Lower leg skin (tissue), 4 donors: Measurements from ENCODE around the gene PKD2L1. TPM values are rescaled to one million over a fixed set of nuclear protein-coding genes. Genes with fewer than 3 reads are reported as not detected.
"Not testable (repeated sequence)": the region's sequence is repeated elsewhere in the genome, so short reads cannot be mapped to it uniquely, and the experiment has no call there.

ENCODE experiments used
- DNase-seq, 2 donors: peaks; one replicate each; pipeline ENCODE4 v3.0.0-alpha.2; 2019; ENCODE audit warnings: low spot score in 2 of 2
- H3K4me3 ChIP-seq: fragments of 200-600 bp; sonication (generic); 2 replicates; pipeline ENCODE4 v1.5.1; 2017; ENCODE audit warnings: mild to moderate bottlenecking, low read depth; ENCODE audit not compliant: poor library complexity, severe bottlenecking
- POLR2A ChIP-seq, 2 donors: fragments of 450-650 bp; IDR thresholded peaks; one replicate each; pipeline ENCODE4 v1.6.1; 2016 to 2017; ENCODE audit warnings: antibody characterized with exemption in 2 of 2, mild to moderate bottlenecking in 1 of 2, moderate library complexity in 1 of 2
- WGBS, 2 donors: methylation state at CpG; one replicate each; pipeline ENCODE4 v1.1.5; 2018; 5-methylcytosine and 5-hydroxymethylcytosine counted together
- intact Hi-C: fragments of 100-400 bp; cut with DNase I; formaldehyde crosslinking; loops from one replicate; pipeline ENCODE4 v1.15.0; 2023; ENCODE audit warnings: low total_unique reads
- total RNA-seq, 4 donors: library from RNA; depleted of rRNA; stranded (reverse); fragments of >200 nt; gene quantifications; one replicate each; pipeline ENCODE4 v1.1.0, GENCODE V29; 2016
- TF ChIP-seq, protein P1 (sequence below), 3 donors: fragments of 450-650 bp; IDR thresholded peaks; one replicate each; pipeline ENCODE4 v1.5.1; 2016; ENCODE audit warnings: antibody characterized with exemption in 3 of 3, mild to moderate bottlenecking in 3 of 3, moderate library complexity in 2 of 3

PKD2L1 gene
- not detected for total RNA-seq

DNA sequence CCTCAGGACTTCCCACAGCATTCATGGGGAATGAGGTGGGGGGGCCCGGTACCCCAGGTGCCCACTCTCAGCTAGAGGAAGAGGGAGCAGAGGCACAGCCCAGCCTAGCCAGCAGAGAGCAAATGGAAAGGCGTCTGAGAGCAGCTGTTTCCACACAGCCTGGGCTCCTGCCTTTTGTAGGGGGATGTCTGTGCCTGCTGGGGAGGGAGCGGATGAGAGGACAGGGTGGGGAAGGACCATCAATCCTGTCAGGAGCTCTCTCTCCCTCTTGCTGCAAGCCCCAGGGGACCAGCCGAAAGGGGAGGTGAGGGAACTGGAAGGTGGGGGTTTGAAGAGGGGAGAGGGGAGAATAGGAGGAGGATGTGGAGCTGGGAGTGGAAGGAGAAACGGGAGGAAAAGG lies at the start of gene PKD2L1:
Gene PKD2L1 (minus strand): TSS at position 150 of the 400 bp plus-strand sequence. CDS start 125 bp downstream, at position 25.
- DNase-seq: no peak
- TF ChIP-seq, protein P1, sequence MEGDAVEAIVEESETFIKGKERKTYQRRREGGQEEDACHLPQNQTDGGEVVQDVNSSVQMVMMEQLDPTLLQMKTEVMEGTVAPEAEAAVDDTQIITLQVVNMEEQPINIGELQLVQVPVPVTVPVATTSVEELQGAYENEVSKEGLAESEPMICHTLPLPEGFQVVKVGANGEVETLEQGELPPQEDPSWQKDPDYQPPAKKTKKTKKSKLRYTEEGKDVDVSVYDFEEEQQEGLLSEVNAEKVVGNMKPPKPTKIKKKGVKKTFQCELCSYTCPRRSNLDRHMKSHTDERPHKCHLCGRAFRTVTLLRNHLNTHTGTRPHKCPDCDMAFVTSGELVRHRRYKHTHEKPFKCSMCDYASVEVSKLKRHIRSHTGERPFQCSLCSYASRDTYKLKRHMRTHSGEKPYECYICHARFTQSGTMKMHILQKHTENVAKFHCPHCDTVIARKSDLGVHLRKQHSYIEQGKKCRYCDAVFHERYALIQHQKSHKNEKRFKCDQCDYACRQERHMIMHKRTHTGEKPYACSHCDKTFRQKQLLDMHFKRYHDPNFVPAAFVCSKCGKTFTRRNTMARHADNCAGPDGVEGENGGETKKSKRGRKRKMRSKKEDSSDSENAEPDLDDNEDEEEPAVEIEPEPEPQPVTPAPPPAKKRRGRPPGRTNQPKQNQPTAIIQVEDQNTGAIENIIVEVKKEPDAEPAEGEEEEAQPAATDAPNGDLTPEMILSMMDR (IDR thresholded peaks at IDR 0.05): no peak
- TF ChIP-seq POLR2A (IDR thresholded peaks at IDR 0.05): no peak
- 40 to 54% methylated on average over 5 of the region's 5 CpGs for WGBS, 2 donors
- intact Hi-C loops: loop anchor here (5.0 kb wide), 1 partner anchor 117 kb away; no protein-coding TSS in a partner anchor
- H3K4me3 ChIP-seq: no peak within 1 kb of the TSS

DNA sequence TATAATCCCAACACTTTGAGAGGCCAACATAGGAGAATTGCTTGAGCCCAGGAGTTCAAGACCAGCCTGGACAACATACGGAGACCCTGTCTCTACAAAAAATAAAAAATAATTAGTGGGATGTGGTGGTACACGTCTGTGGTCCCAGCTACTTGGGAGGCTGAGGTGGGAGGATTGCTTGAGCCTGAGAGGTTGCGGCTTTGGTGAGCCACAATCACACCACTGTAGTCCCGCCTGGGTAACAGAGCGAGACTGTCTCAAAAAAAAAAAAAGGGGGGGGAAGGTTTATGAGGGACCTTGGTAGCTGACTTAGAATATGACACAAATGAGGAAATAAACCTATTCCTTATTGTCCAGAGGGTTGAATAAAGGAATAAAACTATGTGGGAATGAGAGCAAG lies 47.8 kb upstream of the PKD2L1 start:
- no peak overlapping the region for H3K4me3 ChIP-seq
- DNase-seq: no peak
- TF ChIP-seq POLR2A (IDR thresholded peaks at IDR 0.05): no peak
- TF ChIP-seq, protein P1 (IDR thresholded peaks at IDR 0.05): no peak
- intact Hi-C loops: no loop called here
- 88 to 92% methylated on average over 5 of the region's 5 CpGs for WGBS, 2 donors

DNA sequence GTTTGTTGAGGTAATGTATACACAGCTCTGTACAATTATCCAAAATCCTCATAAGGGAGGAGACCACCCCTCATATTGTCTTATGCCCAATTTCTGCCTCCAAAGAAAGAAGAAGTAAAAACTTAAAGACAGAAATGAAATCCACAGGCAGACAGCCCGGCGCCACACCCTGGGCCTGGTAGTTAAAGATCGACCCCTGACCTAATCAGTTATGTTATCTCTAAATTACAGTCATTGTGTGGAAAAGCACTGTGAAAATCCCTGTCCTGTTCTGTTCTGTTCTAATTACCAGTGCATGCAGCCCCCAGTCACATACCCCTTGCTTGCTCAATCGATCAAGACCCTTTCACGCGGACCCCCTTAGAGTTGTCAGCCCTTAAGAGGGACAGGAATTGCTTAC lies 46.6 kb upstream of the PKD2L1 start:
- intact Hi-C loops, DNase-seq, H3K4me3 ChIP-seq: not testable (repeated sequence)
- 84 to 90% methylated on average over 6 of the region's 6 CpGs for WGBS, 2 donors

DNA sequence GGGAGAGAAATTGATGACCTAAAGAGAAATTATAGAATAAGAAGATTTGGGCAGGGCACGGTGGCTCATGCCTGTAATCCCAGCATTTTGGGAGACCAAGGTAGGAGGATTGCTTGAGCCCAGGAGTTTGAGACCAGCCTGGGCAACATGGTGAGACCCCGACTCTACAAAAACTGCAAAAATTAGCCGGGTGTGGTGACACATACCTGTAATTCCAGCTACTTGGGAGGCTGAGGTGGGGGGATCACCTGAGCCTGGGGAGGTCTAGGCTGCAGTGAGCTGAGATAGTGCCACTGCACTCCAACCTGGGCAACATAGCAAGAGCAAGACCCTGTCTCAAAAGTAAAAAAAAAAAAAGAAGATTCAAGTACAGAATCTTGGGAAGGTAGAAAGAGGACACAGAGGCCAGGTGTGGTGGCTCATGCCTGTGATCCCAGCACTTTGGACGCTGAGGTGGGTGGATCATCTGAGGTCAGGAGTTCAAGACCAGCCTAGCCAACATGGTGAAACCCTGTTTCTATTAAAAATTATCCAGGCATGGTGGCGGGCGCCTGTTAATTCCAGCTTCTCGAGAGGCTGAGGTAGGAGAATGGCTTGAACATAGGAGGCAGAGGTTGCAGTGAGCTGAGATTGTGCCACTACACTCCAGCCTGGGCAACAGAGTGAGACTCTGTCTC lies 44.8 kb upstream of the PKD2L1 start:
- H3K4me3 ChIP-seq, intact Hi-C loops, DNase-seq: not testable (repeated sequence)
- 79 to 89% methylated on average over 7 of the region's 7 CpGs for WGBS, 2 donors

DNA sequence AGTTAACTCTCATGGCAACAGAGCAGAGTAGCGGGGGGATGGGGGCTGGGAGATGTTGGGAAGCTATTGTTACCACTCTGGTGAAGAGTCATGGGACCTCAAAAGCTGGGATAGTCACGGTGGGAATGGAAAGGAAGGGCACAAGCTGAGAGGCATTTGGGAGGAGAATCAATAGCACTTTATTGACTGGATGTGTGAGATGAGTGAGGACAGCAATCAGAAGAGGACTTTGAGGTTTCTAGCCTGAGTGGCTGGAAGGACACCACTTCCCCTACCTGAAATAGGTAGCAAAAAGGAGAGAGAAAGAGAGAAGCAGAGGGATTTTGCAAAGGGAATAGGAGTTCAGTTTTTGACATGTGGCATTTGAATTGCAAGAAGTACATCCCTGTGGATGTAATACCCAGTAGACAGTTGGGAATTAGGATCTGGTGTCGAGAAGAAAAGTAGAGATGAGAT lies 44.2 kb upstream of the PKD2L1 start:
- no peak for DNase-seq
- WGBS, 2 donors: 12 to 21% methylated on average over 3 of the region's 3 CpGs
- TF ChIP-seq, protein P1 (IDR thresholded peaks at IDR 0.05): no peak
- no peak for TF ChIP-seq POLR2A (IDR thresholded peaks at IDR 0.05)
- peak overlapping the region; percentile 28 for H3K4me3 ChIP-seq
- intact Hi-C loops: no loop called here

DNA sequence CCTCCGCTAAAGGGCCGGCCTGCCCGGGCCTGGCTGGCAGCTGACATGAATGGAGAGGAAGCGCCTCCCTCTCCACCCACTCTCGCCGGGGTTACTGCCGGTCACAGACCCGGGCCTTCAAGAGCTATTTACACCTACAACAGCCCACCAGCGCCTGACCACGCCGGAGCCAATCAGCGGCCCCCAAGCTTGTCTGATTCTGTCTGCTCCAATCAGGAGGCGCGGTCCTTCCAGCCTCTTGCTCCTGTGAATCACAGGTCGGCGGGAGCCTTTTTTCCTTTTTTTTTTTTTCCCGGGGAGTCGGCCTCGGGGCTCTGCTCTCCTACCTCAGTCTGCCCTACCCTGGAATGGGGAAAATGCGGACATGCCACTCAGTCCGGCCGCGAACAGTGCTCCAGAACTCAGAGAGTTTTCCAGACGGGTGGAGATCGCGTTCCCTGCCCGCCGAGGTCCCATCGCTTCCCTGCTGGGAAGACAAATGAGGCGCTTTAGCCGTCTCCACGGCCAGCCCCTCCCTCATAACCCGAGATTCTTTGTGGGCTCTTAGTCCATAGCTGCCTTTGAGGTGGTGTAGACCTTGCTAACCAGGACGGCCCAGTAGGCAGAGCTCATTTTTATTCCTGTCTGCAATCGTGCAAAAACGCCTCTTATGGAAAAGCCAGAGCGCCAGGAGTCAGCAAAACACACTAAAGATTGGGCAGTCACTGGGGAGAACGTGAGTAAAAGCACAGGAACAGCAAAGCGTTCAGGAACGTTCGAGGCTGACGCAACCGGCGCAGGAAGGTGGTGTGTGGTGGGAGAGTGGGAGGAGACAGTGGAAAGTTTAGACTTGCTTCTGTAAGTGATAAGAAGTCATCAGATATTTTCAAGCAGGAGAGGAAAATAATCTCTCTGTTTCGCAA lies 43.5 kb upstream of the PKD2L1 start:
- WGBS, 2 donors: 0% methylated on average over 44 to 45 of the region's 45 CpGs
- intact Hi-C loops: no loop called here
- no peak for TF ChIP-seq POLR2A (IDR thresholded peaks at IDR 0.05)
- TF ChIP-seq, protein P1 (IDR thresholded peaks at IDR 0.05): peak in 1 of 3 donors; percentile 15

More for the DNA sequence above, 43.5 kb upstream of the PKD2L1 start:
- peak; percentile 96 to 99 for DNase-seq
- peak overlapping the region; percentile 28 for H3K4me3 ChIP-seq
